SHP77 treated with DMSO at 0.1 percent for 48 hours (cell line): Measurements from ENCODE around the gene HSF4.
A peak's percentile ranks its signal among the peaks of the same experiment; 100 is the strongest.

Experiments used
- DNase-seq: peaks from one replicate; lab custom pipeline; 2025; lab: John Stamatoyannopoulos, UW

The HSF4 gene

GRCh38 chr16:67166598-67167168, 2.1 kb downstream of the HSF4 start:
- DNase-seq: no peak

- no peak for DNase-seq
Measured at GRCh38 chr16:67167588-67167987, 3.0 kb downstream of the HSF4 start.

- no peak for DNase-seq
Measured at GRCh38 chr16:67169011-67169451, 4.5 kb downstream of the HSF4 start.

- peak; percentile 34 for DNase-seq
Measured at GRCh38 chr16:67169642-67170167, 5.2 kb downstream of the HSF4 start.

- peak; percentile 71 for DNase-seq
Measured at GRCh38 chr16:67170168-67170948, 5.8 kb downstream of the HSF4 start, which contains the start of gene NOL3. NOL3 (plus strand) TSS chr16:67170538.

- DNase-seq: no peak
Measured at GRCh38 chr16:67170949-67171649, 6.6 kb downstream of the HSF4 start.

- no peak for DNase-seq
Measured at GRCh38 chr16:67173323-67173722, 8.8 kb downstream of the HSF4 start.

- DNase-seq: peak; percentile 41
Measured at GRCh38 chr16:67173808-67174705, 9.5 kb downstream of the HSF4 start.

- no peak for DNase-seq
Measured at GRCh38 chr16:67174706-67175231, 10.2 kb downstream of the HSF4 start.

- DNase-seq: no peak
Measured at GRCh38 chr16:67176662-67177061, 12.1 kb downstream of the HSF4 start.

- DNase-seq: peak; percentile 28
Measured at GRCh38 chr16:67177743-67178699, 13.5 kb downstream of the HSF4 start.

- DNase-seq: no peak
Measured at GRCh38 chr16:67179421-67180080, 15.0 kb downstream of the HSF4 start.

GRCh38 chr16:67180166-67180565, 15.6 kb downstream of the HSF4 start:
- no peak for DNase-seq

GRCh38 chr16:67181346-67181745, 16.8 kb downstream of the HSF4 start:
- DNase-seq: no peak

- DNase-seq: no peak
Measured at GRCh38 chr16:67182288-67182687, 17.7 kb downstream of the HSF4 start.

GRCh38 chr16:67183284-67183626, 18.7 kb downstream of the HSF4 start:
- no peak for DNase-seq

- peak; percentile 96 for DNase-seq
Measured at GRCh38 chr16:67183627-67184452, 19.3 kb downstream of the HSF4 start, which contains the start of gene MATCAP1. MATCAP1 (minus strand) TSS chr16:67183963; CDS start chr16:67180610, 3,353 bp downstream.

GRCh38 chr16:67184453-67184994, 20.0 kb downstream of the HSF4 start:
- no peak for DNase-seq
